ENCODE results near the gene COL24A1. TPM values are rescaled to one million over a fixed set of nuclear protein-coding genes. Genes with fewer than 3 reads are reported as not detected.

Gene COL24A1
- total and polyA plus RNA-seq, 2 donors (not counting 1 experiment from before 2014, with no cell fraction given): not detected

DNA sequence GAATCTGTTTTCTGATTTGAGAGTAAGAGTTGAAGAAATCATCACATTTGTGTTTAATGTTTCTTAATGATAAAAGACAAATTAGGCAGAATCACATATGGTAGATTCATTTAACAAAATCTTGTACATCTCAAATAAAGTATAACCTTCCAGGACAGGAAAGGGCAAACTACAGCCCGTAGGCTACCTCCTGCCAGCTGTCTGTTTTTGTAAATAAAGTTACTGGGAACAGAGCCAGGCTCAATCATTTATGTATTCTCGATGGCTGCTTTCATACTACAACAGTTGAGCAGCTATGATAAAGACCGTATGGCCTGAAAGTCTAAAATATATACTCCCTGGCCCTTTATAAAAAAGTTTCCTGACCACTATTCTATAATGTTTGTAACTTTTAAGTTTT is 204.1 kb downstream of the COL24A1 start:
- H4K20me1 ChIP-seq (ENCODE audit: control insufficient read depth, insufficient read depth, low read length, poor library complexity, severe bottlenecking): no peaks in the 10 kb centered on the region

DNA sequence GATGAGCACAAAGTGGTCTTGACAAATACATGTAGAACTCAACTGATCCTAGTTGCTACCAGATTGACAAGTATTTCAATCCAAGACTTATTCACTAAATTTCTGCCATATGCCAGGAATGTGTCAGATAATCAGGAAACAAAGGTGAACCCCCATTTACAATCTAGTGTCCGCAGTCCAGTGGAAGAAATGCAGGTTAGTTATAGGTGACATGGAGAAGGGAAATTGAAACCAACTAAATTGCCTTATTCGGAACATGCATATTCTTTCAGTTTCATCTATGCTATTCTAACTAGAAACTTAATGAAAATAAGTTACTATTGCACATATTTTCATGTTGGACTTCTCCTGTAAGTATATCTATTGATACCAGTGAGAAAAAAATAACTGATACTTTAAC is 209.4 kb downstream of the COL24A1 start:
- H3K4me1 Mint-ChIP-seq: no peaks in the 10 kb centered on the region
- no CpG with 5 or more reads among the region's 2 CpGs for WGBS (ENCODE audit: insufficient coverage)
- intact Hi-C loops (cut with micrococcal nuclease): no loop called here
- Histone ChIP-seq H3K27ac (ENCODE audit: low read length in 2 of 2) (no peak overlapping the region), H3K36me3 (replicated peaks in 1 of 2; ENCODE audit: control extremely low read depth in 1 of 2, control insufficient read depth in 1 of 2, extremely low read depth in 1 of 2, insufficient read depth in 2 of 2, low read length in 1 of 2) (no peaks in the 10 kb centered on the region), H3K4me3 (ENCODE audit: control extremely low read depth in 1 of 5, extremely low read depth in 1 of 5, insufficient read depth in 1 of 5, low read depth in 2 of 5, low read length in 4 of 5) (no peak overlapping the region), H4K20me1 (ENCODE audit: control insufficient read depth, insufficient read depth, low read length, poor library complexity, severe bottlenecking) (no peaks in the 10 kb centered on the region), H3K4me1 (ENCODE audit: control insufficient read depth in 2 of 2, insufficient read depth in 2 of 2, low read length in 2 of 2) (no peaks in the 10 kb centered on the region), H3K9ac (ENCODE audit: low read length) (no peak overlapping the region), H3K79me2 (ENCODE audit: control insufficient read depth, insufficient read depth, low read length) (no peaks in the 10 kb centered on the region), H2AFZ (ENCODE audit: insufficient read depth, low read depth, low read length, poor library complexity, severe bottlenecking) (no peak overlapping the region), H3K27me3 (replicated peaks in 1 of 4; ENCODE audit: control extremely low read depth in 1 of 4, control insufficient read depth in 3 of 4, insufficient read depth in 4 of 4, low read length in 3 of 4) (no peaks in the 10 kb centered on the region), H3K4me2 (replicated peaks; ENCODE audit: low read depth, low read length, poor library complexity, severe bottlenecking) (no peak overlapping the region), H3K9me3 (ENCODE audit: control extremely low read depth in 1 of 3, control insufficient read depth in 2 of 3, insufficient read depth in 1 of 3, low read length in 2 of 3) (no peaks in the 10 kb centered on the region)
- no peak overlapping the region for H3K4me3 Mint-ChIP-seq
- H3K9me3 Mint-ChIP-seq (ENCODE audit: insufficient read depth): no peaks in the 10 kb centered on the region
- no peak overlapping the region for H3K27ac Mint-ChIP-seq
- CTCF ChIA-PET: no interaction called here
- DNase-seq: no peak
- H3K27me3 Mint-ChIP-seq: no peaks in the 10 kb centered on the region
- no peak for ATAC-seq (ENCODE audit: low read depth)
- no peak for TF ChIP-seq EZH2 (IDR thresholded peaks at IDR 0.05; ENCODE audit: borderline replicate concordance, insufficient read depth, low read depth, low read length, poor library complexity, severe bottlenecking)
- TF ChIP-seq, protein P1, sequence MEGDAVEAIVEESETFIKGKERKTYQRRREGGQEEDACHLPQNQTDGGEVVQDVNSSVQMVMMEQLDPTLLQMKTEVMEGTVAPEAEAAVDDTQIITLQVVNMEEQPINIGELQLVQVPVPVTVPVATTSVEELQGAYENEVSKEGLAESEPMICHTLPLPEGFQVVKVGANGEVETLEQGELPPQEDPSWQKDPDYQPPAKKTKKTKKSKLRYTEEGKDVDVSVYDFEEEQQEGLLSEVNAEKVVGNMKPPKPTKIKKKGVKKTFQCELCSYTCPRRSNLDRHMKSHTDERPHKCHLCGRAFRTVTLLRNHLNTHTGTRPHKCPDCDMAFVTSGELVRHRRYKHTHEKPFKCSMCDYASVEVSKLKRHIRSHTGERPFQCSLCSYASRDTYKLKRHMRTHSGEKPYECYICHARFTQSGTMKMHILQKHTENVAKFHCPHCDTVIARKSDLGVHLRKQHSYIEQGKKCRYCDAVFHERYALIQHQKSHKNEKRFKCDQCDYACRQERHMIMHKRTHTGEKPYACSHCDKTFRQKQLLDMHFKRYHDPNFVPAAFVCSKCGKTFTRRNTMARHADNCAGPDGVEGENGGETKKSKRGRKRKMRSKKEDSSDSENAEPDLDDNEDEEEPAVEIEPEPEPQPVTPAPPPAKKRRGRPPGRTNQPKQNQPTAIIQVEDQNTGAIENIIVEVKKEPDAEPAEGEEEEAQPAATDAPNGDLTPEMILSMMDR (IDR thresholded peaks at IDR 0.05): no peak
- POLR2A ChIA-PET: no interaction called here

More for the DNA sequence above, 204.1 kb downstream of the COL24A1 start:
- no peak for TF ChIP-seq EZH2 (IDR thresholded peaks at IDR 0.05; ENCODE audit: borderline replicate concordance, insufficient read depth, low read depth, low read length, poor library complexity, severe bottlenecking)
- TF ChIP-seq, protein P1 (IDR thresholded peaks at IDR 0.05): no peak
- no peaks in the 10 kb centered on the region for H3K79me2 ChIP-seq (ENCODE audit: control insufficient read depth, insufficient read depth, low read length)
- POLR2A ChIA-PET: no interaction called here
- no peaks in the 10 kb centered on the region for H3K36me3 ChIP-seq (replicated peaks in 1 of 2; ENCODE audit: control extremely low read depth in 1 of 2, control insufficient read depth in 1 of 2, extremely low read depth in 1 of 2, insufficient read depth in 2 of 2, low read length in 1 of 2)
- H2AFZ ChIP-seq (ENCODE audit: insufficient read depth, low read depth, low read length, poor library complexity, severe bottlenecking): no peak overlapping the region
- no peaks in the 10 kb centered on the region for H3K9me3 ChIP-seq (ENCODE audit: control extremely low read depth in 1 of 3, control insufficient read depth in 2 of 3, insufficient read depth in 1 of 3, low read length in 2 of 3)
- no CpG with 5 or more reads among the region's 3 CpGs for WGBS (ENCODE audit: insufficient coverage)
- no peak overlapping the region for H3K9ac ChIP-seq (ENCODE audit: low read length)
- Mint-ChIP-seq H3K27ac (no peak overlapping the region), H3K4me1 (no peaks in the 10 kb centered on the region), H3K27me3 (no peaks in the 10 kb centered on the region), H3K4me3 (no peak overlapping the region), H3K9me3 (ENCODE audit: insufficient read depth) (peaks cover 2% of the 10 kb centered on the region)
- no peaks in the 10 kb centered on the region for H3K4me1 ChIP-seq (ENCODE audit: control insufficient read depth in 2 of 2, insufficient read depth in 2 of 2, low read length in 2 of 2)
- DNase-seq: no peak
- H3K4me3 ChIP-seq (ENCODE audit: control extremely low read depth in 1 of 5, extremely low read depth in 1 of 5, insufficient read depth in 1 of 5, low read depth in 2 of 5, low read length in 4 of 5): no peak overlapping the region
- CTCF ChIA-PET: no interaction called here
- no peak for ATAC-seq (ENCODE audit: low read depth)
- H3K27ac ChIP-seq (ENCODE audit: low read length in 2 of 2): no peak overlapping the region
- no peak overlapping the region for H3K4me2 ChIP-seq (replicated peaks; ENCODE audit: low read depth, low read length, poor library complexity, severe bottlenecking)
- H3K27me3 ChIP-seq (replicated peaks in 1 of 4; ENCODE audit: control extremely low read depth in 1 of 4, control insufficient read depth in 3 of 4, insufficient read depth in 4 of 4, low read length in 3 of 4): no peaks in the 10 kb centered on the region
- intact Hi-C loops (cut with micrococcal nuclease): no loop called here
